Fibroblast of skin of scalp (primary cell): ENCODE data around the gene CLEC12A. TPM values are rescaled to one million over a fixed set of nuclear protein-coding genes. Genes with fewer than 3 reads are reported as not detected.
"Not testable (repeated sequence)": the region's sequence is repeated elsewhere in the genome, so short reads cannot be mapped to it uniquely, and the experiment has no call there.

Experiments
- DNase-seq: peaks from one replicate; pipeline ENCODE4 v3.0.0-alpha.2; 2013
- polyA plus RNA-seq, 2 experiments: library from polyadenylated mRNA; unstranded; fragments of 120-200 nt; gene quantifications; one replicate each; pipeline ENCODE4 v1.2.1, GENCODE V29; 2013; ENCODE audit not compliant: insufficient read length in 2 of 2

Gene CLEC12A
- not detected for polyA plus RNA-seq (2013, experiment 1 of 2; ENCODE audit: insufficient read length)
- polyA plus RNA-seq (2013, experiment 2 of 2; ENCODE audit: insufficient read length), result not detected

DNA sequence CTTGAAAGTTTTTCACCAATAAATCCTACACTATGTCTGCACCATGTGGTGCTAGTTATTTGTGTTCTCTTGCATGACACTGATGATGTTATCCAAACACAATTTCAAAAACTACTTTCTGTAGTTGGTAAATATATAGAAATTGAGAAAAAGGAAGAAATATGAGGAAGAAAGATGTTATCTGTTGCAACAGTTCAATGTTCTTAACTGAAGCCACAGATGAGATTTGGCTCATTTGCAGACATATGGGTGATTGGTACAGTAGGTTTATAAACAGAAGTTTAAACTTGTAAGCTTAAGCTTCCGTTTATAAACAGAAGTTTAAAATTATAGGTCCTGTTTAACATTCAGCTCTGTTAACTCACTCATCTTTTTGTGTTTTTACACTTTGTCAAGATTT, at the start of gene CLEC12A:
Gene CLEC12A (plus strand): TSS at position 229 of the 400 bp plus-strand sequence. CDS start 188 bp downstream, outside the sequence.
- DNase-seq, result no peak

DNA sequence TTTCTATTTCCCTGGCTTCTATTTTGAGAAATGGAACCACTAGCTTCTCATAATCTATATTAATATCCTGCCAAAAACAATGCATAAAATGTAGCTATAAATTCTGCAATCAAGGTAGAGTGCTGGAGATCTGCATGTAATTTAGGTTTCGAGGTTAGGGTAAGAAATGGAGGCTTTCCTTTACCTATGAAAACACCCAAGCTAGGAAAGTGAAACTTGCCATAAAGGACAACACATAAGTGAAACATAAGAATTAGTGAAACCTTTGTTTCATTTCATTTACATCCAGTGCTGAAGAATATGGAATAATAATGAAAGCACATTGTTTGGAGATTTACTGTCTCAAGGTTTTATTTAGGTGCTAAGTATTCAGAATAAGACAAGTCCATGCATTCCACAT, 48.8 kb upstream of the CLEC12A start:
- DNase-seq, result no peak

DNA sequence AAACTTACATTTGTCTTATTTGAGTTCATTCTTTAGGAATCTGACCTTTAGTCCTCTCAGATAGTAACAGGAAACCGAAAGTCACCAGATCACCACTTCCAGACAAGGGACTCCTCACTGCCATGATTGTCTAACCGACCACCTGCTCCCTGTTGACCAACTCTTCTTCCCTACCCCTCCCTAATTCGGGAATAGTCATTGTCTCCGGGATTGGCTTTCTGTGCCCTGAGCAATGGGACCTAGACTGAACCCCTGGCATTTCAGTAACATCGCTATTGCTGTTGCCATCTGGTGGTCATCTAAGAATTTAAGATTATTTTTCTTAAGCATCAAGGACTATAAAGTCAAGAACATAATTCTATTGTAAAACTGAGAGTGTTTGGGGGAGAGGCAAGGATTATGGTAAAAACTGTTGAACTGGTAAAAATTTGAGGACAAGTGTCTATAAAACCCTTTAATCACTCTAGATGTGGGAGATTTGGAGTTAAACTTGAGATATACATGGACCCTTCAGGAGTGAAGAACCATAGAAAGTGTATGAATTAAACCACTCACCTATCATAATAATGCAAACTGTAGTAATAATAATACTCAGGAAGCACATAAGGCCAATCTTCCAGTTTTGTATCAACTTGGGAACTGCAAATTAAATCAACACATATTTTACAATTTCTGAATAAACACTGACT, 45.4 kb upstream of the CLEC12A start:
- DNase-seq, result peak; percentile 38

DNA sequence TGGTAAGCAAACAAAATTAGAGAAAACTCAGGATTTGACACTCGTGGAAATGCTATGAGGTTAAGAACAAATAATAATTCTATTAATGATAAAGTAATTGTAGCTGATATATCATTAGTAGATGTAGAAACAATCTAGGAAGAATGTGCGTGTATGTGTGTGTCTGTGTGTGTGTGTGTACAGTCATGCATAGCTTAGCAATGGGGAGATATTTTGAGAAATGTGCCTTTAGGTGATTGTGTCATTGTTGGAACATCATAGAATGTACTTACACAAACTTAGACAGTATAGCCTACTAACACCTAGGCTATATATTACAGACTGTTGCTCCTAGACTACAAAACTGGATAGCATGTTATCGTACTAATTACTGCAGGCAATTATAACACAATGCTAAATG, 44.3 kb upstream of the CLEC12A start:
- DNase-seq, result no peak

DNA sequence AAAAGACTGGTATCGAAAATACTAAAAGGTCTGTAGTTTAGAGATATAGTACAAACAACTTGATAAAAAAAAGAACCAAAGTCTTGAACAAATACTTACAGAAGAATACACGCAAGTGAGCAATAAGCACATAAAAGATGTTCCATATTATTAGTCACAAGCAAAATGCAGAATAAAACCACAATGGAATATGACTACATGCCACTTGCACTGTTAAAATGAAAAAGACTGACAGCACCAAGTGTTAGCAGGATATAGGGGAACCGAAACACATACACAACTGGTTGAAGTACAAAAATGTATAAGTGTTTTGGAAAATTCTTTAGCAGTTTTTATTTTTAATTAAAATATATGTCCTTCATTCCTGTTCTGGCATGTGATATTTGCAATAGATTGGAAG, 42.6 kb upstream of the CLEC12A start:
- no peak for DNase-seq

DNA sequence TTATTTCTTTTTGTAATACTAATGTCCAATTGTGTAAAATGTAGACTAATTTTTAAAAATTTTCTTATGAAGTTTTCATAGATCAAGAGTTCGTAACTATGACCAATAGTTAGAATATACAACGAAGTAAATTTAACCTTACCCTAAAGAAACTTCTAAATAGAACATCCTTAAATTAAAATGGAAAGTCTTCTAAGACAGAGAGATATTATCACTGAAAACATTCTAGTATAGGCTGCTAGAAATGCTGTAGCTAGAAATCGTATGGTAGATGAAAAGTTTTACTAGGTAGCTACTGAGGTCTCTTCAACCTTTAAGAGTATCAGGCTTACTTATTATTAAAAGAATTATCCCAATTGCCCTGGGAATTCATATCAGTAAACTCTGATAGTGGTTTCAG, 40.0 kb upstream of the CLEC12A start:
- no peak for DNase-seq

DNA sequence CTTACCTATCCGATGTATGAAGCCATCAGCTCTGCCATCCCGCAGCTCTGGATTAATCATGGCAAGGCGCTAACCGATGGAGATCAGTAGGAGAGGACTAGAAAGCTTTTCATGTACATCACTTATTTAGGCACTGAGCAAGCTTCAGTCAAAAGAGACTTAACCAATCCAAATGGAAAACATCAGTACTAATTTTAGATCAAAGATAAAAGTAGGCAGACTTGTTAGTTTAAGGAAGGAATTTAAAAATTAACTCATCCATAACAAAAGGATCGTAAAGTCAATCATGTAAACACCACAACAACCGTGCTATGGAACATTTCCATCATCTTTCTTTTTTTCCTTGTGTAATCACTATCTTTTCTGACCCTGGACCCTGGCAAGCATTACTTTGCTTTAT, 38.9 kb upstream of the CLEC12A start, which contains the start of gene CLEC2A:
Gene CLEC2A (minus strand): TSS at position 101 of the 400 bp plus-strand sequence. CDS start 41 bp downstream, at position 60.
- DNase-seq, result no peak

DNA sequence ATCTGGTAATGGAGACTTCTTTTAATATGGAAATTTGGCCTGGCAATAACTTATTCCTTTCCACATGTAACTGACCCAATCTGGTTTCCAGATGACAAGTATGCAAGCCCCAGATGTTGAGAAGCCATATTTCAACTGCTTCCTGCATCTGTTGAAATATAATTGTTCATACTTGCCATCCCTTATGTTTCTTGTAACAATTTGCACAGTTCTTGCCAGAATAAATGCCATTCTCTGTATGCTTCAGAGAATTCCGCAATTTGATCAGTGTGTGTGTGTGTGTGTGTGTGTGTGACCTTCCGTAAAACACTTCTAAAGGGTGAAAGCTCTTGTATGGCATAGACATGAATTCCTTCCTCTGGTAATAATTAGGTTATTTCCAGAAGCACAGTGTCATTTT, 37.3 kb upstream of the CLEC12A start:
- peak; percentile 6 for DNase-seq

DNA sequence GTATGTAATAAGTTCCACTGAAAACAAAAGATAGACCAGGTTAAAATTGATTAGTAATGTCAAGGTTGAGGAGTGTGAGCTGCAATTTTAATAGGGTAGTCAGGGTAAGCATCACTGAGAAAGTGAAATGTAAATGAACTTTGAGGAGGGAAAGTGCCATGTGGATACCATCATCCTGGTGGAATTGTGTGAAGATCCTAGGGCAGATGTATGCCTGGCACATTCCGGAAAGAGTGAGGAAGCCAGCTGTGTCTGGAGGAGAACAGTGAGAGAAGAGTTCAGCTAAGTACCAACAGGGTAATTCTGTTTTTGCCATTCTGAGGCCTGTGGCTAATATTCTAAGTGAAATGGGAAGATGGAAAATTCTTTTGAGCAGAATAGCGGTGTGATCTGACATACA, 36.2 kb upstream of the CLEC12A start:
- no peak for DNase-seq

DNA sequence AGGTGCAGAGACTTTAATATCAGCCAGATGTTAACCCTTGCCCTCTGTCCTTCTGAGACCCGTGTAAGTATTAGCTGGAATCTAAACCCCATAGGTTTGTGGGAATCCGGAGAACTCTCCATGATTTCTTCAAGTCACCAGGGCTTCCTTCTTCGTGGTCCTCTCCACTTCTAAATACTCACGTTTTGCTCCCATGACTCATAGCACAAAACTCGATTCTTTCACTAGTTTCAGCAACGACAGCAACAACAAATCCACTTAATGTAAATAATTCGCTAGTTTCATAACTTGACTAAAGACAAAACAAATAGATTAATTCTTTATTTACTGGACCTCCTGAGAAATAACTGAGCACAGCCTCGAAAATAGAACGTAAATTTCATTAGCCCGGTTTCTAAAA, 34.6 kb upstream of the CLEC12A start:
- DNase-seq, result no peak

DNA sequence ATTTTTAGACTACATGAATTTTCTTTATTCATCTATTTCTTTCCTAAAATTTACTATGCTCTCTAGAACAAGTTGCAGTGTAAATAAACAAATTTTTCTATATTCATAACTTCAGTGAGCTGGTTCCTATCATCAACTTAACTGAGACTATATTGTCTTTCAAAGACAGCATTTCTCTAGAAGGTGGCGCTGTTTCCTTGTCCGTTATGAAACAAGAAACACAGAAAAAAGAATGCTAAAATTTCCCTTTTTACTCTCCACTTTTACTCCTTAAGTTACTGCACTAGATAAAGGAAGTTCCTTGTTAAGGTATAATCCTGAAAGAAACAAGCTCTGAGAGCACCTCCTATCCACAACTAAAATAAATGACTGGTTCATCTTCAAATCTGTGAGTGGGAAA, 30.8 kb upstream of the CLEC12A start:
- no peak for DNase-seq

DNA sequence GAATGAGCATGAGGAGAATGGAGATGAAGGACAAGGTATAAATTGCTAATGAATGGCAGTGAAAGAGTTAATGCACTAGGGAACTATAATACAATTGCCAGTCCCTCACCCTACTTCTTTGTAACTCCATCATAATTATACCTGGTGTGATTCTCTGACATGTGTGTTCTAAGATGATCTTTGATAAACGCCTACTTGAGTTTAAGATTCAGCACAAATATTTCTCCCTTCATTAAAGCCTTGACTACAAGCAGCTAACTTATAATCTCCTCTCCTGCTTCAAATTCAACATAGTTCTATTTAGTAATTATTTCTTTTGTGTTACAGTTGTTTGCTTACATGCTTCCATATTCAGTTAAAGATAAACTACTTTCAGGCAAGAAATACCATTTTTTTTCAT, 29.4 kb upstream of the CLEC12A start:
- no peak for DNase-seq

DNA sequence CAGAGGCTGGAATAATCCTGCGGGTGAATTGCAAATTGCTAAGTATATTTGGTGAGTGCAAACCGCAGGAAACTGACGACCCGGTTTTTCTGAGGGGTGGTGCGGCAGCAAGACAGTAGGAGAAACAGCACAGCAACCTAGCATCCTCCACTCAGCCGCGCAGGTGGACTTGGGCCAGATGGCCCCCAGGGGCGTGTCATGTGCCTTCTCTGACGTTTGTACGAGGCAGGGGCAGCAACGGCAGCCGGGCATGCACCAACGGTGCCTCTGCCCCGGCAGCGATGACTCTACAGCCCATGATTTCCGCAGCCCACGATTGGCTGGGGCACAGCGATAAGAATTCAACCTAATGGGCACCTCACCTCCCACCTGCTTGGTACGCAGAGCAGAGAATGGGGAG, 28.0 kb upstream of the CLEC12A start:
- DNase-seq, result no peak

DNA sequence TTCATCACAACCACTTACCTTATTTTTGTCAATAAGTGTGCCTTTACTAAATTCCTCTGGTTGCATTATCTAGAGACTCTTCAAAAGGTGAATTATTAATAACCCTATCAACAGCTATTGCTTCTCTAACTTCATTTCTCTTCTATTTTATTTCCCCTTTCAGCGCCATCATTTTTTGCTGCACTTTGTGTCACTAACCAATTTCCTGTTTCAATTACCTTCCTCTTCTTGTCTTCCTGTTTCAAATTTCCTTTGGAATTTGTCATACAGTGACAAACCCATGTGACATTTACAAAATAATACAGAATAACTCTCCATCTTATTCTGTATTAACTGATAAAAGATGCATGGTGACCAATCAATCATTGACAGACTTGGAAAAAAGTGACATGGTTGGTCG, 26.8 kb upstream of the CLEC12A start:
- no peak for DNase-seq

DNA sequence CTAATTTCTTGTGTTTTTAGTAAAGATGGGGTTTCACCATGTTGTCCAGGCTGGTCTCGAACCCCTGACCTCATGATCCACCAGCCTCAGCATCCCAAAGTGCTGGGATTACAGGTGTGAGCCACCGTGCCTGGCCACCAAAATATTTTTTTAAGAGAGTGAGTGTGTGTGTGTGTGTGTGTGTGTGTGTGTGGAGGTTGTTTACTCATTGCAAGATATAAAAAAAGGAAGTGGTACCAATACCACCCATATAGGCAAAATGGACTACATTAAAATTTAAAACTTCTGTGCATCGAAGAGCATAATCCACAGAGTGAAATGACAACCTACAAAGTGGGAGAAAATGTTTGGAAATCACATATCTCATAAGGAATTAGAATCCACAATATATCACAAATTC, 23.5 kb upstream of the CLEC12A start:
- DNase-seq, result no peak

DNA sequence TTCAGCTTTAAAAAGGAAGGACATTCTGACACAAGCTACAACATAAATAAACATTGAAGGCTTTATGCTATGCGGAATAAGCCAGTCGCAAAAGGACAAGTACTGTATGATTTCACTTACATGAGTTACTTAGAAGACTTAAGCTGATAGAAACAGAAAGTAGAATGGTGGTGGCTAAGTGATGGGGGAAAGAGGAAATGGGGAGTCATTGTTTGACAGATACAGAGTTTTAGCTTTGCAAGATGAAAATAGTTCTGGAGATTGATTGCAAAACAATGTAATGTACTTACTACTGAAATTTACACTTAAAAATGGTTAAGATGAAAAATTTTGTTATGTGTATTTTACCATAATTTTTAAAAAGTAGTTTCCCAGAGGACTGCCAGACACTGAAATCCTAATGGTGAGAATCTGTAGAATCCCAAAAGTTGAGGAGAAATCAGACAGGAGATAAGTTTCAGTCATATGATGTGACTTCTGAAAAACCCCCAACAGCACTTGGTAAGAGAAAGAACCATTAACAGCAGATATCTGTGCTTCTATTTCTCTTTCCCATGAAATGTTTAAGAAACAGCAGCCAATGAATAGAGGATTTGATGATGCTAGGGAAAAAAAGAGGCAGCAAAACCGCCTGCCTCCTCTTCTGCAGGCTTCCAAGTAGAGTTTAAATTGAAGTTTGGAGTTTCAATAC, 22.5 kb upstream of the CLEC12A start:
- no peak for DNase-seq

DNA sequence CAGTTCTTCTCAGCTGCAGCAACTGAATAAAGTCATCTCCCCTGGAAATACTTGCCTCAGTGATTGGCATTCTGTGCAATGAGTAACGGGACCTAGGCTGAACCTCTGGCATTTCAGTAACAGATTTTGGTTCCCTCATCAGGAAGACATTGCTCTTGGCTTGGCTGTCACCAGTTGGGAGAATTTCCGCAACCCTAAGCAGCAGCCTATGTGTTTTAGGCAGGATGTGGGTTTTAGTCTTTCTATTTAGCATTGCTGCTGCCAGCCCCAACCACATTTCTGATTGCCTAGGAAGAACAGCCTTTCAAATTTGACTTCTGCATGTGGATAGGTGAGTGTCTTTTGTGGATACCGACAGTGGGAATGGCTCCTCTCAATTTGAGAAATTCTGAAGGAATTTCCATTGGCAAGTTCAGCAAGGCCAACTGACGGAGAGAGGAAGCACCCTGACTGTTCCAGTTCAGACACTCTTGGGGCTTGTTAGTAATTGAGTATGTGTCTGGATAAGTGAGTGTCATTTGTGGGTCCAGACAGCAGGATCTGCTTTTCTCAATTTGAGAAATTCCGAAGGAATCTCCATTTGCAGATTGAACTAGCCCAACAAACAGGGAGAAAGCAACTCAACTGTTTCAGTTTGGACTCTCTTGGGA, 20.1 kb upstream of the CLEC12A start:
- DNase-seq, result no peak

DNA sequence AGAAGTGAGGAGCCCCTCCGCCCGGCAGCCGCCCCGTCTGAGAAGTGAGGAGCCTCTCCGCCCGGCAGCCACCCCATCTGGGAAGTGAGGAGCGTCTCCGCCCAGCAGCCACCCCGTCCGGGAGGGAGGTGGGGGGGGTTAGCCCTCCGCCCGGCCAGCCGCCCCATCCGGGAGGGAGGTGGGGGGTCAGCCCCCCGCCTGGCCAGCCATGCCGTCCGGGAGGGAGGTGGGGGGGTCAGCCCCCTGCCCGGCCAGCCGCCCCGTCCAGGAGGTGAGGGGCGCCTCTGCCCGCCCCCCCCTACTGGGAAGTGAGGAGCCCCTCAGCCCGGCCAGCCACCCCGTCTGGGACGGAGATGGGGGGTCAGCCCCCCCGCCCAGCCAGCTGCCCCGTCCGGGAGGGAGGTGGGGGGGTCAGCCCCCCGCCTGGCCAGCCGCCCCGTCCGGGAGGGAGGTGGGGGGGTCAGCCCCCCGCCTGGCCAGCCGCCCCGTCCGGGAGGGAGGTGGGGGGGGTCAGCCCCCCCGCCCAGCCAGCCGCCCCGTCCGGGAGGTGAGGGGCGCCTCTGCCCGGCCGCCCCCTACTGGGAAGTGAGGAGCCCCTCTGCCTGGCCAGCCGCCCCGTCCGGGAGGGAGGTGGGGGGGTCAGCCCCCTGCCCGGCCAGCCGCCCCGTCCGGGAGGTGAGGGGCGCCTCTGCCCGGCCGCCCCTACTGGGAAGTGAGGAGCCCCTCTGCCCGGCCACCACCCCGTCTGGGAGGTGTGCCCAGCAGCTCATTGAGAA, 18.1 kb upstream of the CLEC12A start:
- DNase-seq, result not testable (repeated sequence)

DNA sequence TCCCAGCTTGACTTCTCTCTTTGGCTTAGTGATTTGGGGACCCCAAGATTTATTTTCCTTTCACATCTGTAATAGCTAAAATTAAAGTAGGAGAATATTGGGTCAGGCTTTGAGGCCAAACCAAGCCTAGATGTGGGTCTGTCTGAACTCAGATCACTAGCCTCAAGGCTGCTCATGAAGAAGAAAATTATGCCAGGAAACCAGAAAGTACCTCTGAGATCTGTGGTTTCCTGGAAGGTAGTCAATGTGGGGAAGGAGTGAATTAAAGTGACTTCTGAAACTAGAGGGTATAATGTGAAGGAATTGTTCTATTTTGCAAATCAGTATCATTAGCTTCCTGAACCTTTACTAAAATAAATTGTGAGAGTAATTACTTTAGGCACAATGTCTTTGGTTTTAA, 13.4 kb upstream of the CLEC12A start:
- no peak for DNase-seq

DNA sequence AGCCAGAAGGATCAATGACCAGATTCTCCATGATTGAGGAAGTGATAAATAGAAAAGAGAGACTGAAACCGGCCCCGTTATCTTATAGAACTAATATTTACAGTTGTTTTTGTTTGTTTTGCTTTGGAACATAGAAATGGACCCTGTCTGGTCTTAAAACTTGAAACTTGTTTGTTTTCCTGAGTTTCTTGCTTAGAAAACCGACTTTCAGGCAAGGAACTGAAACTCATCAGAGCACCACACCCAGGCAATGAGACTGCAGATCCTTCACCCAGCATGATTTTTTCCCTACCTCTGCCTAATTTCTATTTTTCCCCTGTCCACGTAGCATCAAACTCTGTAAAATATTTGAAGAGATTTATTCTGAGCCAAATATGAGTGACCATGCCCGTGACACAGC, 10.6 kb upstream of the CLEC12A start:
- no peak for DNase-seq

DNA sequence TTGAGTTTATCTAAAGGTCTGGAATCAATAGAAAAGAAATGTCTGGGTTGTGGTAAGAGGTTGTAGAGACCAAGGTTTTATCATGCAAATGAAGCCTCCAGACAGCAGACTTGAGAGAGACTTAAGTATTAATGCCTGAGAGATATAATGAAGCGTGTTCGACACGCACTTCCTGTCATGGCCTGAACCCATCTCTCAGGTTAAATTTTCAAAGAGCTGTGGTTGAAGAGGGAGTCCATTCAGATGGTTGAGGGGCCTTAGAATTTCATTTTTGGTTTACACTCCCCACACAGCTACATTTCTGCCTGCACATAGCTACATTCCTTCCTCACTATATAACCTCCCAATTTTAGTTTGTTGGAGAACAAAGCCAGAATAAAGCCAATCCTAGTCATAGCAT, 10.1 kb upstream of the CLEC12A start:
- no peak for DNase-seq

DNA sequence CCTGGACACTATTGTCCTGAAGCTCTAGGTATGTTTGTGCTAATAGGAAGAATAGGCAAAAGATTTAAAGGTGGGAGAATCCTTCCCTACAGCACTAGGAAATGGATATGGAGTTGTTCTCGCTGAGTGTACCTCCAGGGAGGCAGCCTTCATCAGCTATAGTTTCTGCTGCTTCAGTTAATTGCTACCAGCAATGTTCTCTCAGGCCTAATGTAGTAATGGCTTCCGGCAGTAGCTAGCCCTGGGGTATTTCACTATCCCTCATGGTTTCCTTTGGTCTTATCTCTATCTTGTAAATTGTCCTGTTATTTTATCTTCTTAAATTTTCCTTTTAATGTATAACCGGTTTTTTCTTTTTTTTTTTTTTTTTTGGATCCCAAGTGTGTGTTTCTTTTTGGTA, 9.3 kb upstream of the CLEC12A start:
- no peak for DNase-seq

DNA sequence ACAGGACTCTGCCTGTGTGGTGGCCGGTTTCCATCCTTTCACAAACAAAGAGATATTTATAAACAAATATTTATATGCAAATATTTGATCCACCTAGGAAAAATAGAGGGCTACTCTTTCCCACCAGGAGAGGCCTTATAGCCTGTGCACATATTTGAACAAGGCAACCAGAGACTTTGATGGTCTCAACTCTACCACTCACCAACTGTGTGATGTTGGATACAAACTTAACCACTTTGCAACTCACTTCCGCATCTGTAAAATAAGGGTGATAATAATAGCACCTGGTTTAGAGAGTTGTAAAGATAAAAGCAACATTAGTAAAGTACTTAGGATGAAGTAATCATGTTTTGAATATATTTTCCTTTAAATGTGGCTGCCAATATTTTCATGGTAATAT, 1.5 kb upstream of the CLEC12A start:
- no peak for DNase-seq
